Activated T-cell treated with anti-CD3 and anti-CD28 coated beads, Interleukin-2, amount 50 U/mL, for 4 hours (primary cell): ENCODE data around the gene ADAMTS20. TPM values are rescaled to one million over a fixed set of nuclear protein-coding genes. Genes with fewer than 3 reads are reported as not detected.

ENCODE experiments used
- ATAC-seq, 2 donors: fragments of 200-7000 bp; cut with Tn5 transposase; one replicate each; pipeline ENCODE4 v1.10.0; 2021
- DNase-seq: peaks from one replicate; pipeline ENCODE4 v3.0.0-alpha.2; 2020
- H3K27me3 Mint-ChIP-seq: one replicate; pipeline ENCODE4 v1.8.0; 2021; ENCODE audit warnings: low read depth, mixed read lengths
- H3K36me3 Mint-ChIP-seq: one replicate; pipeline ENCODE4 v1.8.0; 2022; ENCODE audit warnings: mixed read lengths; ENCODE audit not compliant: insufficient read depth
- H3K4me1 Mint-ChIP-seq: one replicate; pipeline ENCODE4 v1.8.0; 2021; ENCODE audit warnings: low read depth, mixed read lengths
- H3K4me3 Mint-ChIP-seq: one replicate; pipeline ENCODE4 v1.8.0; 2021; ENCODE audit warnings: mild to moderate bottlenecking, moderate library complexity, mixed read lengths
- H3K9me3 Mint-ChIP-seq: one replicate; pipeline ENCODE4 v1.8.0; 2021; ENCODE audit warnings: mixed read lengths
- total RNA-seq, 3 donors: library from RNA; stranded (reverse); gene quantifications; one replicate each; pipeline ENCODE4 v1.2.1, GENCODE V29; 2021

Gene ADAMTS20
- total RNA-seq, 3 donors from 2014 or later, result not detected

GRCh38 chr12:43306066-43306465 lies 245.9 kb downstream of the ADAMTS20 start:
- Mint-ChIP-seq H3K9me3 (no peaks in the 10 kb centered on the region), H3K27me3 (no peaks in the 10 kb centered on the region), H3K36me3 (no peaks in the 10 kb centered on the region), H3K4me3 (no peak overlapping the region), H3K4me1 (no peaks in the 10 kb centered on the region)
- ATAC-seq (no peak), DNase-seq (no peak)

GRCh38 chr12:43305065-43305464 lies 246.9 kb downstream of the ADAMTS20 start:
- Mint-ChIP-seq H3K36me3 (no peaks in the 10 kb centered on the region), H3K4me1 (no peaks in the 10 kb centered on the region), H3K9me3 (no peaks in the 10 kb centered on the region), H3K27me3 (no peaks in the 10 kb centered on the region), H3K4me3 (no peak overlapping the region)
- DNase-seq (no peak), ATAC-seq (no peak)

Other genes starting within 250 kb of the ADAMTS20 start
- gene PUS7L, start 206.6 kb upstream of the ADAMTS20 start, total RNA-seq, result 10 to 100 TPM; 21.2 to 23.4 (median 22.4) TPM
- gene IRAK4, start 206.7 kb upstream of the ADAMTS20 start, total RNA-seq, result 10 to 100 TPM; 15.4 to 17.5 (median 16.7) TPM